SHP77 (cell line): ENCODE measurements around the gene KLHL3.

Experiments
- DNase-seq, 2 experiments: peaks; one replicate each; lab custom pipeline; 2025; lab: John Stamatoyannopoulos, UW

The KLHL3 gene

GRCh38 chr5:137580030-137580429 lies 155.9 kb downstream of the KLHL3 start:
- no peak for DNase-seq

GRCh38 chr5:137575847-137576246 lies 160.0 kb downstream of the KLHL3 start:
- no peak for DNase-seq

GRCh38 chr5:137575211-137575610 lies 160.7 kb downstream of the KLHL3 start:
- no peak for DNase-seq

- no peak for DNase-seq
Measured at GRCh38 chr5:137573376-137573775, 162.5 kb downstream of the KLHL3 start.

DNA sequence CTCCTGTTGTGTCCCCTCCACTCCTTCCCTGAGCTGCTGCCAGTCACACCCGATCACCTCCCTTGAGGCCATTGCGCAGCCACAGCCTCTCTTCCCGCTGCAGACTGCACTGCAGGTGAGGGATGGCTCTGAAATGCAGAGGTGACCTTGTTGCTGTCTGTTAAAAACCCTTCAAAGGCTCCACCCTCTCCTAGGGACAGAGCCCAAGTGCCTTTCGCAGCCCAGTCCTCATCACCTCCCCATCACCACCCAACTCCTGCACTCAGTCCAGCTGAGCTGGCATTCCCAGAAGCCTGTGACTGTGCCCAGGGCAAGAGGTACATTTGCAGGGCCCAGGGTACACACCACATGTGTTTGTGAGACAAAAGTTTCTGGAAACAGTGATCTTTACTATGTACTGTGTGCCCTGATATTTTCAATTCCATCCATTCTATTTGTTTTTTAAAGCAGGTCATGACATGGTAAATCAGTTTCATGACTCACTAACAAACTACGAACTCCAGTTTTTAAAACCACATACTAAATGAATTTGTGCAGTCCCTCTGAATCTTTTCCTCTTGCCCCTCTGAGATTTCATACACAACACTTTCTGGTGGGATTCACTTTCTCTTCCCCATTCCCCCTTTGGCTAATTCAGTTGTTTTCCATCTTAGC lies 163.7 kb downstream of the KLHL3 start:
- DNase-seq, result no peak

DNA sequence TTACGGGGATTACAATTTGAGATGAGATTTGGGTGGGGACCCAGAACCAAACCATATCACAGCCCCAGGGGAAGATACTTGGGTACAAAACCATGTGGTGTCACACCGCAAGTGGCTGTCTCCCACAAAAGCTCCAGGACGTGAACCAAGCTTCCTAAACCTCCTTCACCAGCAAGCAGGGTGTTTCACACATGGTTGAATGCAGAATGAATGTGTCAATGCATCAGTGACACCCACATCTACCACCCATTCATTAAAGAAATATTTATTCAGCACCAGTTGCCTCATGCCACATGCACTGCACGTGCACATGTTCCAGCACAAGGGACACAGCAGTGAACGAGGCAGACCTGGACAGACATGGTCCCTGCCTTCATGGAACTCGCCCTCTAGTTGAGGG lies 165.8 kb downstream of the KLHL3 start:
- DNase-seq, result no peak
